ENCODE data around the gene CMIP.

DNA sequence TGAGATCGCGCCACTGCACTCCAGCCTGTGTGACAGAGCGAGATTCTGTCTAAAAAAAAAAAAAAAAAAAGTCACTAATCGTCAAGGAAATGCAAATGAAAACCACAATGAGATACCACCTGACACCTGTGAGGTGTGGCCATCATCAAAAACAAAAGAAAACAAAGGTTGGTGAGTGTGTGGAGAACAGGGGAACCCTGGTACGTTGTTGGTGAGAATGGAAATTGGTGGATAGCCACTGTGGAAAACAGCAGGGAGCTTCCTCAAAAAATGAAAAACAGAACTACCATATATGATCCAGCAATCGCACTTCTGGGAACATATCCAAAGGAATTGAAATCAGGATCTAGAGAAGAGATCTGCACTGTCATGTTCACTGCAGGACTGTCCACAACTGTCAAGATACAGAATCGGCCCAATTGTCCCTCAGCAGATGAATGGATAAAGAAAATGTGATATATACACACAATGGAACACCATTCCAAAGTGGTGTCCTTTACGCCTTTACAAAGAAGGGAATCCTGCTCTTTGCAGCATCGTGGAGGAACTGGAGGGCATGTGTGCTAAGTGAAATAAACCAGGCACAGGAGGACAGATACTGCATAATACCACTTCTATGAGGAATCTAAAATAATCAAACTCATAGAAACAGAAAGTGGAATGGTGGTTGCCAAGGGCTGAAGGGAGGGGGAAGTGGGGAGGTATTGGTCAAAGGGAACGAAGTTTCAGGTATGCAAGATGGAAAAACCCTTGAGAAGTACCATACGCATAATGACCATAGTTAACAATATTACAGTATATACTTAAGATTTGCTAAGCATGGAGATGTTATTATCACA lies 271.0 kb downstream of the CMIP start:
- TF ChIP-seq, protein P1, sequence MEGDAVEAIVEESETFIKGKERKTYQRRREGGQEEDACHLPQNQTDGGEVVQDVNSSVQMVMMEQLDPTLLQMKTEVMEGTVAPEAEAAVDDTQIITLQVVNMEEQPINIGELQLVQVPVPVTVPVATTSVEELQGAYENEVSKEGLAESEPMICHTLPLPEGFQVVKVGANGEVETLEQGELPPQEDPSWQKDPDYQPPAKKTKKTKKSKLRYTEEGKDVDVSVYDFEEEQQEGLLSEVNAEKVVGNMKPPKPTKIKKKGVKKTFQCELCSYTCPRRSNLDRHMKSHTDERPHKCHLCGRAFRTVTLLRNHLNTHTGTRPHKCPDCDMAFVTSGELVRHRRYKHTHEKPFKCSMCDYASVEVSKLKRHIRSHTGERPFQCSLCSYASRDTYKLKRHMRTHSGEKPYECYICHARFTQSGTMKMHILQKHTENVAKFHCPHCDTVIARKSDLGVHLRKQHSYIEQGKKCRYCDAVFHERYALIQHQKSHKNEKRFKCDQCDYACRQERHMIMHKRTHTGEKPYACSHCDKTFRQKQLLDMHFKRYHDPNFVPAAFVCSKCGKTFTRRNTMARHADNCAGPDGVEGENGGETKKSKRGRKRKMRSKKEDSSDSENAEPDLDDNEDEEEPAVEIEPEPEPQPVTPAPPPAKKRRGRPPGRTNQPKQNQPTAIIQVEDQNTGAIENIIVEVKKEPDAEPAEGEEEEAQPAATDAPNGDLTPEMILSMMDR (IDR thresholded peaks at IDR 0.05) = no peak
- no peak for TF ChIP-seq POLR2A (IDR thresholded peaks at IDR 0.05)
